HG02870 (cell line): ENCODE results near the gene DLGAP5.

Experiments
- ATAC-seq: cut with Tn5 transposase; IDR thresholded peaks from one replicate; pipeline ENCODE4 v1.9.1; 2021; ENCODE audit warnings: mild to moderate bottlenecking, moderate library complexity; ENCODE audit not compliant: unreplicated experiment

Gene DLGAP5

DNA sequence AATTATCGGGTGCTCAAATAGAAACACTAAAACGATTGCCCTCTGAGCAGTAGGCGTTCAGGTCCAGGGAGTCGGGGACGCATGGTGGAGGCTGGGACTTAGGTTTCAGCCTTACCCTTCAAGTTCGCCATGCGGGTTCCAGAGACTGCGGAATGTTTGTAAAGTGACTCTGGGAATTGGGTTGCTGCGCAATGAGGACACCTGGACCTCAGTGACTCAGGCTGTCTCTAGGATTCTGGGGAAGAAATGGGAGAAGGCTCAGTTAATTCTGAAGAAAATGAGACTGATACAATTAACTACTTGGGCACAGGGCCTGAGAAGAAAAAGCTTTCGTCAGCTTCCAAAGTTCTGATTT lies 61.2 kb downstream of the DLGAP5 start:
- ATAC-seq: no peak

DNA sequence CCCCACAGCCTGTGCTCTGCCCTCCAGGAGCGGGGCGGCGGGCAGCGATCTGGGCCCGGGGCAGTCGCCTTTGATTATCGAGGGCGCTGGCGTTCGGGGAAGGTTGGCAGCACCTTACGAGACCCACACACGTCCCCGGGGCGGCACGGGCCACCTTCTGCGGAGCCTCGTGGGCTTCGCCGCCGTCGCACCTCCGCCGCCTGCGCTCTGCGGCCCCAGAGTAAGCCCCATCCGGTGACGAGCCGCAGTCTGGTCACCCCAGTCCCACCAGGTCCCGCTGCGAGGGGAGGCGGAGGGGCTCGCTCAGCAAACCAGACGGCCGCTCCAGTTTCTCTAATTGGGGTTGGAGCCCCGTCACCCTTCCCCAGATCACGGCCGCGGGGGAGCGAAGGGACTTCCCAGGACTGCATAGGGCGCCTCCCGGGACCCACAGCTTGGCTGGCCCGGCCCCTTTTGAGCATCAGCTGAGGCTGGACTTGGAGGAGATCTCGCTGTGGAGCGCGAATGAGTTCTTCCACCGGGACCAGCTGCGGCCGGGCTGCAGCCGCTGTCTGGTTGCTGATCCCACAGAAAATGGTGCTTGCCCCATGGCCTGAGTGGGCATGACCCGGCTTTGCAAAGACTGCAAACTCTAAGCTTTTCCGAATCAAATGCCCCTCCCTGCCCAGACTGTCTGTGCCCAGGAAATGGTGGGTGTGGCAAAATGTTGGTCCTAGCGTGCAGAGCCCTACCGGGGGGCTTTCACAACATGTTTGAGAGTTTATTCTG lies 61.8 kb downstream of the DLGAP5 start:
- peak; percentile 48 for ATAC-seq

DNA sequence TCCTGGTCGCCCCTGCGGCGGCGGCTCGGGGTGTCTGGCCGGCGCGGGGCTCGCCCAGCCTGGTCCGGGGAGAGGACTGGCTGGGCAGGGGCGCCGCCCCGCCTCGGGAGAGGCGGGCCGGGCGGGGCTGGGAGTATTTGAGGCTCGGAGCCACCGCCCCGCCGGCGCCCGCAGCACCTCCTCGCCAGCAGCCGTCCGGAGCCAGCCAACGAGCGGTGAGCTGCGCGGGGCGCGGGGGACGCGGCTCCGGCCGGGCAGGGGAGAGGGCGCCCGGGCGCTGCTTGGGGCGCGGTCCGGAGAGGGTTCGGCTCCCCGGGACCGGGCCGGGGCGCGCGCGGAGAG lies 62.3 kb downstream of the DLGAP5 start, which contains the start of gene LGALS3:
Gene LGALS3 (plus strand): TSS at position 167 of the 342 bp plus-strand sequence. CDS start 8,122 bp downstream, outside the sequence.
- ATAC-seq: peak; percentile 53

DNA sequence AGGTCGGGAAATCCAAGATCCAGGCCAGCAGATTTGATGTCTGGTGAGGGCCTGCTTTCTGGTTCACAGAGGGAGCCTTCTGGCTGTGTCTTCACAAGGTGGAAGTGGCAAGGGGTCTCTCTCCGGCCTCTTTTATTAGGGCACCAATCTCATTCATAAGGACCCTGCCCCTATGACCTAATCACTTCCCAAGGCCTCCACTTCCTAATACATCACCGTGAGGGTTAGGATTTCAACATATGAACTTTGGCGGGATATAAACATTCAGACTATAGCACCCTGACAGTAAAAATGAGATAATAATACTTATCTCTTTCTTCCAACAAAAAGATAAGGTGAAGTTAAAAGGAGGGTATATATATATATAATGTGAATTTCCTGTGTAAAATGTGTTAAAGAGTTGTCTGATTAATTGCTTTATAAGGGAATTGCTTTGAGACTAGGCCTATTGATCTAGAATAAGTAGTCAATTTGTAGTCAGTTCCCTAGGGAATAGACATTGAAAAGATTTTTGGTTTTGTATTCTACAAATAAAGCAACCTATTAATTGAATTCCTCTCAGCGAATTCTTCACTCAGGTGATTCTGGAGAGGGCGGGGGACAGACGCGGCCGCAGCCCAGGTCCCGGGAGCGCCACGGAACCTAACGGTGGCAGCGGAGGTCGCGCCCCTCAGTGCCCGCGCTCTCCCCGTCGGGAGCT lies 62.8 kb downstream of the DLGAP5 start:
- no peak for ATAC-seq

DNA sequence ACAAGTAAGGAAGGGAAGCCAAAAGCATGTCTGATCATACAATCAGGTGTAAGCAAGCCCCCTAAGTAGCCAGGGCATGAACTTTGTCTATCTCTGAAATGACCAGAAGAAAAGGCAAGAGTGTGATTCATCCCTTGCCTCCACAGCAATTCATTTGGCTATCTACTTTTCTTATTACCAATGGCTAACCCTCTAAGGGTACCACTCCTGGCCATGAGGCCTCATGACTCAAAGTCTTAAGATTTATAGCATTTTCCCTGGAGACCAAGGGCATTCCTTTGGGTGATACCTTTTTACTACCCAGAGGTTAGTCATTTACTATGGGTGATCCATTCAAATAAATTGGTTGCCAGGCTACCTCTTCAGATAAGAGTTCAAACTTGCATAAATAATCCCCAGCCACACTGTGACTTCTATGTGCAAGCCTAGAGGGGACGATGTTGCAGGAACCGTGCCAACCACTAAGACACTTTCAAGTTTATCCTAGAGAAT lies 63.9 kb downstream of the DLGAP5 start:
- no peak for ATAC-seq

DNA sequence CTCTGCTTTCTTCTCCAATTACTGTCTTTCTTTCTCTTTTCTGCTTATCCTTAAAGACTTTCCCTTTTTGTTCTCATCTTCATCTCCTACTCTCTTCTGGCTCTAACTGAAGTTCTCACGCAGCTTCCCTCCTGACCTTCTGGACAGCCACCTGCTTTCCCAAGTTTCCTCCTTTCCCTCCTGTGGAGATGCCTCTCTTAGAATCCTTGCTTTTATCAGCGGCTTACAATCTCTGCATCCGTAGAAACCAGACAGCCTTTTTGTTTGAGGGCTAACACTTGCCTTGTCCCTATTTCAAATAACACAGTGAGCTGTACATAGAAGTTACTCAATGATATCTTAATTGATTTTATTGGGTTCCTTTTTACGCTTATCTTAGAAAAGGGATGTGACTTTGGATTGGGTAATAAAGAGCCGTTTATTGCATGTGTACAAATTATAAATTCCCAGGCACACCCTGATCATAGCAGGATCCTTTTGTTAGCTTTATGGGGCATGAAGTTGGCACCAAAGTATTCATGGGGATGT lies 64.4 kb downstream of the DLGAP5 start:
- ATAC-seq: no peak

DNA sequence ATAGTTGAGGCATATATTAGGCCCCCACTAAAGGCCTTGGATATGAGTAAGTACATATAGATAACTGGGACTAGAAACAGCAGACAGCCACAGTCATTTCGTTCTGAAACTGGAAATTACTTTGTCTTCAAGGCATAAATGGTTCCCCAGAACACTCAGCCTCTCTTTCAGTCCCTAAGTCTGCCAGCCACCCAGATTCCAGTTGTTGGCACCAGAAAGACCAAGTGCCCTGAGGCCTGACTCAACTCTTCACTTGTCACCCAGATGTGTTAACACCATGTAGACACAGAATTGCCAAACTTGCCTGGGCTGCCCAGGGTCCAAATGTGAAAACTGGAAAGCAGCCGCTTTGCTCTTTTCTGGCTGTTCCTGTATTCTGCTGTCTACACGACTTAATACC lies 65.4 kb downstream of the DLGAP5 start:
- no peak for ATAC-seq

DNA sequence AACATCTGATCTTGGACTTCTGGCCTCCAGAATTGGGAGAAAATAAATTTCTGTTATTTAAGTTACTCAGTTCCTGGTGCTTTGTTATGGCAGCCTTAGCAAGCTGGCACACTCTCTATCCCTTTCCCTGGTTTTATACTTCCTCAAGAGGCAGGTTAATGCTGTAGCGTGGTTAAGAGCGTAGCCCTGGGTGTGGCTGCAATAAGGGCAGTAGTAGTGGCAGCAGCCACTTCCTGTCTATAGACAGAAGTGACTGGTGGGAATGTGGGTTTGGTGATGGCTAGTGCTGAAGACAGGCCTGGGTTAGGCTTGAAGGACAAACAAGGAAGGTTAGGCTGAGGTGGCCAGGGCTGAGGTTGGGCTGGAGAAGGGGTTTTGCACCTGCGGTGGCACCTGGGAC lies 66.0 kb downstream of the DLGAP5 start:
- no peak for ATAC-seq

DNA sequence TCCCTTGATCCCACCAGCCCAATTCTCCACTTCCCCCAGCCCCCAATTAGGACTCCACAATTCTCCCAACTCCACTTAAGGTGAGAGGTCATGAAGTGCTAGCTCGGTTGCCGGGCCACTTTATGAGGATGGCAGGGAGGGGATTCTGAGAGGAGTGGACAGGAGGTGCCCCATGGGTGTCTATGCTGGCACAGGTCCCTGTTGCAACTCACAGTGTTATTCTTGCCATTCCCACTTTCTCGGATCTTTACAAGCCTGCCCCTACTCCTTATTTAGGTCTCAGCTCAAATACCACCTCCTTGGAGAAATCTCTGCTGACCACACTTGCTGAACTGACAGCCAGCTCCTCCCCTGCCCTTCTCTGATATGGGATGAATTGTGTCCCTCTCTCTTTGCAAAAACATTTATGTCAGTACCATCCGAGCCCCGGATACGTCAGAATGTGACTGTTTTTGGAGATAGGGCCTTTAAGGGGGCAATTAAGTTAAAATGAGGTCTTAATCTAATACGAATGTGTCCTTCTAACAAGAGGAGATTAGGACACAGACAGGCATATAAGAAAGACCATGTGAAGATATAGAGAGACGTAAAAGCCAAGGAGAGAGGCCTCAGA lies 66.5 kb downstream of the DLGAP5 start:
- ATAC-seq: no peak

DNA sequence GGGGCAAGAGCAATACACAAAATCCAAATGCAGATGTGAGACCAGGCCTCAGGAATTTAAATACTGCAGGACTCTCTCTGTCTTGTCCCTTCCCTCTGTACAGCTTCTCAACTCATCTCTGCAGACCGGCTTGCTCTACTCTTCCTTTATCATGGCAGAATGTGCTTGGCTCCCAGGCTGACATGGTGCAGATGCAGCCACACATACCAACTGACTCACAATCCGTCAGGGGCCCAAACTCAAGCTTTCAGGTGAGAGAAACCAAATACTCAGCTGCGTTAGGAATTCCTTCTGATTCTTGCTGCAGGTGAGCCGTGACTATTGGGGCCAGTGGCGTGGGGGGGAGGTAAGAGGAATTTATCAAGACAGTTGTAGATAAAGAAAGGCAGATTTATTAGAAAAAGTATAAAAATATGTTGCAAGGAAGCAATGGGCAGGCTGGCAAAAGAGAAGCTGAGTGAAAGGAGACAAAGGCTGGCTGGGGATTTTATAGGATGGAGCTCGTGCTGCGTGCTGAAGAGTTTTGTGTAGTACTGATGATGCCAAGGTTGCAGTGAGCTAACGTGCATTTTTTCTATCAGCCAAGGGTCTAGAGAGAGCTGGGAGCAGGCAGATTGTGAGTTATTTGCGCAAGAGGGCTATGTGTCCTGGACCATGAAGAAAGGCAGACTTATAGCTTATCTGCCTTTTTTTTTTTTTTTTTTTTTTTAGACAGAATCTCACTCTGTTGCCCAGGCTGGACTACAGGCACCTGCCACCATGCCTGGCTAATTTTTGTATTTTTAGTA lies 67.3 kb downstream of the DLGAP5 start:
- no peak for ATAC-seq

DNA sequence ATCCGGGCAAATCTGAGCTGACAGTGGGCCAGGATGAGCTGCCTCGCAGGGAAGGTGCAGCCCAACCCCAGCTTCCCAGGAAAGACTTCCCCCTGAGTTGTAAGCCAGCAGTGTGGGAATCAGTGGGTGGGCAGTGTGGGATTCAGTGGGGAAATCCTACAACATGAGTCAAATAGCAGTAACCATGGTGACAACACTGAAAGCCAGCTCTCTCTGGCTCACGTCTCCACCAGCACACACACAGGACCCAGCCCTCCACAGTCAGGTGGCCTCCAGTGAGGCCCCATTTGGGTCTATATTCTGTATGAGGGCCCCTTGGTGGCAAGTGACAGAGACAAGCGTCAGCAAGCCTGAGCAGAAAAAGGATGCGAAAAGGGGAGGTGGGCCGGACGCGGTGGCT lies 68.3 kb downstream of the DLGAP5 start:
- no peak for ATAC-seq

DNA sequence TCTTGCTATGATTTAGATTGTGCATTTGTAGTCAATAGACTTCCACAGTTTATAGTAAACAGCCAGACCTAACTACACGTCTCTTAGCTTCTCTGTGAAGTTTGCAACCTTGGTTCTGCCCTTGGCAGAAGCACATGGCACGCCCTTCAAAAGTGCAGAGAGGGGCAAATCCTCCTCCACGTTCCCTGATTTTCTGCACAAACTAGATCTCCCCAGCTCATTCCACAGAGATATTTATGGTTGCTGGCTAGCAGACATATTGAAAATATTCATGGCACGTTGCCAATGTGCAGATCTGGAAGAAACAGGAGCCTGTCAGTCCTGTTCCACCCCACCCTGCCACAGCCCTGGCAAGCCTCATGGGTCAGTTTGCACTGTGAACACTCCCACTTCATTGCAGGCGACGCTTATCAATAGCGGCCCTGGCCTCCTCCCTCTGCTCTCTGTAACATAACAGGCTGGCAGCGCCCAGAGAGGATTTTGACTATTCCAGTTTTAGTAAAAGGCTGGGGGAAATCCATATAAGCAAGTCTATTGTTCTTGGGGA lies 68.9 kb downstream of the DLGAP5 start:
- no peak for ATAC-seq

DNA sequence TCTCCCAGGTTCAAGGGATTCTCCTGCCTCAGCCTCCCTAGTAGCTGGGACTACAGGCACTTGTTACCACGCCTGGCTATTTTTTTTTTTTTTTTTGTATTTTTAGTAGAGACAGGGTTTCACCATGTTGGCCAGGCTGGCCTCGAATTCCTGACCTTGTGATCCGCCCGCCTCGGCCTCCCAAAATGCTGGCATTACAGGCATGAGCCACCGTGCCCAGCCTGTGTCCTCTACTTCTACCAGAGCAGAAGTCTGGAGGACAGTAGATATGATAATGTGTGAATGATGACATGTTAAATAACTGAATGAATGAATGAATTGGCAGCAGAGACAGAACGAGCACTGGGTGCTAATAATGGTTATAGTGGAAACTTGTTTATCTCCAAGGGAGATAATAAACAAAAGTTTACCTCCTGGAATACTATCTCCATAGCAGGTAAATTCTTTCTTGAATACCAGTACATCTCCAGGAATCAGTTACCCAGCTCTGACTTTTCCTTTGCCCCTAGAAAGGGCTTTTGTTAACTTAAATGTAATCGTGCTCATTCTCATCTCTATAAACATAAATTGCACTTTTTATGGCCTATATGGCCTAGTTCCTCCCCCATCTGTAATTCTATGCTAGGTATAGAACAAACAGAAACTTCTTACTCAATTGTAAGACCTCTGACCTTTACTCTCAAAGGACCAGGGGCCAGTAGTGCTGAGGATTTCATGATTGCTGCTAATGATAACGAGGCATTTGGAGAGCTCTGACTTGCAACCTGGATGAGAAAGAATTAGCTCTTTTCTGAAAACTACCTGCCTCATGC lies 69.6 kb downstream of the DLGAP5 start:
- ATAC-seq: no peak

DNA sequence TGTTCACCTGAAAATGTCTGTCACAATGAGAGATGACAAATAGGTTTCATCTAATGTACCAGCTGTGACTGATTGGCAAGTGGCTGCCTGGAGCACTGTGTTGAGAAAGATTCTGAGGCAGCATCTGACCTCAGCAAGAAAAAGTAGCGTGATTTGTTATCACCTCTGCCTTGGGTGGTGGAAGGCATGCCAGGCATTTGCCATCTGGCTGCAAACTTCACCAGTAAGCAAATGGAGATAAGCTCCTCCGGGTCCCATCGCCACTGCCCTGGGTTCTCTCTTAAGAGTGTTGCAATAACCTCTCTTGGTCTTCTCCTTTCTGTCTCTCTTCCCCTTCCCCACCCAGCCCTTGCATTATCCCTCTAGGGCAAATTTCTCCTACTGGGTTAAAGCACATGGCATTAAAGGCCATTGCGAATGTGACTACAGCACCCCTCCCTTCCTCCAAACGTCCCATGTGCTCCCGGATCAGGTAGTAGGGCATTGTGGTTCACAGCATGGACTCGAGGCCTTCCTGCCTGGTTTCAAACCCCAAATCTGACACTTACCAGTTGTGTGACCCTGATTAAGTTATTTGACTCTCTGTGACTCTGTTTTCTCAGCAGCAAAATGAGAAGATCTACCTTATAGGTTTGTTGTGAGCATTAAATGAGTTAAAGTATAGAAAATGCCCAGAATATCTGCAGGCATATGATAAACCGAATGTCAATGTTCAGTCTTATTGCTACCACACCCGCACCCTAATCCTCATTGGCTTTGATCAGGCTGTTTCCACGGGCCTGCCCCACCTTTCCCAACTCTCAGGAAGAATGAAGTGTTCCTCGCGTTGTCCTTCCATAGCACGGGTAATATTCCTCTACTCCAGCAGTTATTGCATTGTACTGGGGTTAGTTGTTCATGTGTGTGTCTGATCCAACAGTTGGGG lies 70.6 kb downstream of the DLGAP5 start:
- no peak for ATAC-seq

DNA sequence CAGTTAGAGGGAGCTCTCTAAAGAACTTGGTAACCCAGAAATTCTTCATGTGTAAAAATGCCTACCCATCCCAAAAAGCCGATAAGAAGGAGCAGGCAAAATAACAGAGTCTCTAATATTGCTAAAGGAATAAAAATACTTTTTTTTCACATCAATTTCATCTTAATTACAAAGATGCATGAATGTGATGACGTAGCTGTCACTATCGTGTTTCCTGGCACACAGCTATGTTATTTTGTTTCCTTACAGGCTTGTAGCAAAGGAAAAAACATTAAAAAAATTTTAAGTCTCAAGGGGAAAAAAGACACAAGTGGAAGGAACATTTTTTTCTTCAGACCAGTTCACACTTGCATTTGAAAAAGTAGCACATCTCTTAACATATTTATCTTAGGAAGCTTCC lies 72.6 kb downstream of the DLGAP5 start:
- ATAC-seq: no peak

DNA sequence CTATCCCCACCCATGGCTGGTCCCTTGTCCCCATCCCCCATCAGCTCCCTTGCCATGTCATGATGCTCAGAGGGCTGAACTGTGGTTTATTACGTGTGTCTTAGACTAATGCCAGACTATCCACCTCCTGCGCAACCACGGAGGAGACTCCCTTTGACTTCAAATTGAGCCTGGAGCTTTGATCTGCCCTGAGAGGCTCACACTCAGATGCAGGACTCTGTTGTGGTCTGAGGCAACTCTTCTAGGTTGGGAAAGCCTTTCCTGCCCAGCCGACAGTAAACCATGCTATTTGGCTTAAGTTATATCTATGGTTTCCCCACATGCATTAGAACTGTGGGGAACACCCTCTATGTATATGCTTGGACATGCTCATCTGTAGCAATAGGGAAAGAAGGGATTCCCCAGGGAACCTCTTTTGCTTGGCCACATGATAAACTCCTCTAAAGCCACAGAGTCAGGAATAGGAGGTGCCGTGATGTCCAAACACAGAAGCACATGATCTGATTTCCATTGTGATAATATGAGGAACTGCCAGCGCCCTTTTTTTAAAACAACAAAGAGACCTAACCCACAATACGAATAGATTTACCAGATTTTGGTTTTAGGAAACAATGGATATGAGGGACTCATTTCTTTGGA lies 73.5 kb downstream of the DLGAP5 start:
- ATAC-seq: no peak

DNA sequence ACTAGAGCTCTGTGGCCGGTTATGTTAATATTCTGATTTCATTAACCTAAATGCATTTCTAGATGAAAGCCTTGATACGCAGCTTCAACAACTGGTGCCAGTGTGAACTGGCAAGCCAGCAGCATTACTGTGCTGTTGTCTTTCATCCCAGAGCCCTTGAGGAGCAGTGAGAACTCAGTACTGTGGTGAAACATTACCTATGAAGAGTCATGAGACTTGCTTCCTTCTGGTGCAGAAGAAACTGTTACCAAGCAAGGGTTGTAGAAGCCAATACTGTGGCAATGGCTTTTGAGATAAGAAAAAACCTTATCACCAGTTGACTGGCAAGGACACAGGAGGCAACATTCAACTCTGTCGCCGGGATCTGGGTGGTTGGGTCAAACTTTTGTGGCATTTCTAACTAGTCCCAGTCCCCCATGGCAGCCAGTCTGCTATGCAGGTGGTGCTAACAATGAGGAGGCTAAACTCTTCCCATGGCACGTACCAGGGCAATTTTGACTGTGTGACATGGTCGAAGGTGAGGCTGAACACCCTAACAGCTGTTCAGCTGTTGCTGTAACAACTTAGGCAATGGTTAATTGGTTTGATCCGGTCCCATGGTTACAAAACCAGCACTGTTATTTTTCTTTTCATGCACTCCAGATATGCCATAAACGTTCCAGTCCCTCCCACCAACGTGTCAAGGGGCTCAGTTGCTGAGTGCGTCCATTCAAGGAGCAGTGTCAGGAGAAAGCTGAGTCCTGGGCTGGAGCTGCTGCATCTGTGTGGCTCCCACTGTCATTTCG lies 74.9 kb downstream of the DLGAP5 start:
- ATAC-seq: no peak

DNA sequence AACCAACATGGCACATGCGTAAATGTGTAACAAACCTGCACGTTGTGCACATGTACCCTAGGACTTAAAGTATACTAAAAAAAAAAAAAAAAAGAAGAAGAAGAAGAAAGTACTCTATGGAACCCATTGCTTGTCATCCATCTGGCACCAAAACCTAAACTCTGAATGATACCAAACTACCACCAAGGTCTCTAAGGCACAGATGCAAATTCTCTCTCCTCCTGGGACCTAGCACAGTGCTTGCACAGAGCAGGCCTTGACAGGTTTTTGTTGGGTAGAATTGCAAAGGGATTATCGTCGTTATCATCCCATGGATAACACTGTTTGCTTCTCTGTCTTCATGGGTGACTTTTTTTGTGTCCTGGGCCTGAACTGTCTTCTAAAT lies 75.5 kb downstream of the DLGAP5 start:
- ATAC-seq: no peak
